HAP-1 (cell line): ENCODE measurements around the gene SPOCK1.

Source experiments
- DNase-seq, 2 experiments: peaks; one replicate each; pipeline ENCODE4 v3.0.0-alpha.2; 2016 to 2020; ENCODE audit warnings: low spot score in 2 of 2
- H3K27me3 ChIP-seq: fragments of 250-450 bp; sonication (Bioruptor Pico); 2 replicates; pipeline ENCODE4 v1.5.1; 2020; ENCODE audit warnings: low read depth, mild to moderate bottlenecking, moderate library complexity
- H3K36me3 ChIP-seq: fragments of 250-450 bp; sonication (Bioruptor Pico); replicated peaks from 2 replicates; pipeline ENCODE4 v1.5.1; 2020; ENCODE audit warnings: mild to moderate bottlenecking
- H3K4me1 ChIP-seq: fragments of 250-450 bp; sonication (Bioruptor Pico); 2 replicates; pipeline ENCODE4 v1.5.1; 2020; ENCODE audit warnings: mild to moderate bottlenecking
- H3K4me3 ChIP-seq: fragments of 250-450 bp; sonication (Bioruptor Pico); 2 replicates; pipeline ENCODE4 v1.5.1; 2020; ENCODE audit warnings: mild to moderate bottlenecking, moderate library complexity
- H3K9me3 ChIP-seq: fragments of 250-450 bp; sonication (Bioruptor Pico); 2 replicates; pipeline ENCODE4 v1.5.1; 2020; ENCODE audit warnings: mild to moderate bottlenecking, moderate library complexity
- in situ Hi-C: fragments of 300-500 bp; cut with MboI; formaldehyde crosslinking; loops from 3 replicates; pipeline ENCODE4 v1.14.3; 2020; ENCODE audit warnings: low sequenced_read_pairs, inconsistent platforms, mixed read lengths

SPOCK1 gene

DNA sequence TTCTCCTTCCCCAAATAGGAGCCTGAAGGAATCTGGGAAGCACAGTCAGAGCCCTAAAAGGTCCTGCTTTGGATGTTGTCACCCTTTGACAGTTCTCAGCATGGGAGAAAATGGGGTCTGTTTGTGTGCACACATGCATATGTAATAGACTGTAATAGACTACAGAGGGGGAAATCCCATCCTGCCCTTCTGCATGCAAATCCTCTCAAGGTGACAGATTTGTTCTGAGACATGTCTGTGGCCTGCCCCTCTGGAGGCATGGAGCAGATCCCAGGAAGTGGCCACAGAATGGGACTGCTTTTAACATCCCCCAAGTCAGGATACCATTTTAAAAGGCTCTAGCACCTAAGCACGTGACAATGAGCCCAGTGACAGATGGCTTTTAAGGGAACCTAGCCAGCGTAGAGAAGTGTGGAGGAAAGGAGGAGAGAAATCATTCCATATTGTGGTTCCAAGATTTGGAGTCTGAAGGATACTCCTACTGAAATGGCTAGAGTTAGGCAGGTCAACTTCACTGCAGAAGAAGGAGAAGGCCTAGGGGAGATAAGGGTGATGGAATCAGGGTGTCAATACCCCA lies 483.5 kb downstream of the SPOCK1 start:
- Histone ChIP-seq H3K9me3 (no peaks in the 10 kb centered on the region), H3K27me3 (peaks cover 7% of the 10 kb centered on the region), H3K36me3 (no peaks in the 10 kb centered on the region), H3K4me1 (no peaks in the 10 kb centered on the region), H3K4me3 (no peak overlapping the region)
- no peak for DNase-seq
- in situ Hi-C loops, result no loop called here

DNA sequence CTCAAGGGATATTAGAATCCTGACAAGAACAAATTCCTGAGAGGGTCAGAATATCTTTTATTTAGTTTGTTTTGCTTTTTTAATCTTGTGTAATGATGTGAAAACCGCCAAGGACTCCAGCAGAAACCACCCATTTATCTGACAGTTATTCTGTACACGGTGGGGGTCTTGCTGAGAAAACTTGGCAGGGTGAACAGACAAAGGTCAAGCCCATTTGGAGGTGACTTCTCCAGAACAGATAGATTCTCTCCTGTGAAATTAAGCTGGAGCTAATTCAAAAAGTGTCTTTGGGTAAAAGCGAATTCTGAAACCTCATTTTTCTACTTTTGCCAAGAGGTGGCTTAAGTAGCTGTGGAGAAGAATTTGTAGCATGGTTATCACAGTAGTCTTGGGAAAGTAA lies 484.4 kb downstream of the SPOCK1 start:
- H3K9me3 ChIP-seq, result no peaks in the 10 kb centered on the region
- in situ Hi-C loops, result no loop called here
- no peaks in the 10 kb centered on the region for H3K36me3 ChIP-seq
- H3K4me1 ChIP-seq, result no peaks in the 10 kb centered on the region
- H3K27me3 ChIP-seq, result peaks cover 2% of the 10 kb centered on the region; the same call in 1 of the 2 replicates
- no peak for DNase-seq
- no peak overlapping the region for H3K4me3 ChIP-seq

DNA sequence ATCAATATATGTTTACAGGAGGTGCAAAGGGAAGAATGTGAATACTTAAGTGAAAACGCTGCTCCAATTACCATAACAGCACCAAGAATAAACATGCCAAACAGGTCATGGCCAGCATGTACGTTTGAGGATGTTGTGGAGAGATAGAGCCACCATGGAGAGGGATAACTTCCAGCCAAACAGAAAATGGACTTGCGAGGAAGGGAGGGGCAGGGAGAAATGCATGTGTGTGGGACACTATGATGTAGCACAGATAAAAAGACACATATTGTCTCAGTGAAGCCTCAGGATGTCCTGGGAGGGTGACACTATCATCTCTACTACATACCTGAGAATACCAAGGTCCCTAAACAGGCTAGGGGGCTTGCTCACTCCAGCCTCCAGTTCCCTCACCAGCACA lies 488.9 kb downstream of the SPOCK1 start:
- no peaks in the 10 kb centered on the region for H3K4me1 ChIP-seq
- no peaks in the 10 kb centered on the region for H3K27me3 ChIP-seq
- in situ Hi-C loops, result no loop called here
- no peak overlapping the region for H3K4me3 ChIP-seq
- no peak for DNase-seq
- H3K9me3 ChIP-seq, result no peaks in the 10 kb centered on the region
- no peaks in the 10 kb centered on the region for H3K36me3 ChIP-seq

DNA sequence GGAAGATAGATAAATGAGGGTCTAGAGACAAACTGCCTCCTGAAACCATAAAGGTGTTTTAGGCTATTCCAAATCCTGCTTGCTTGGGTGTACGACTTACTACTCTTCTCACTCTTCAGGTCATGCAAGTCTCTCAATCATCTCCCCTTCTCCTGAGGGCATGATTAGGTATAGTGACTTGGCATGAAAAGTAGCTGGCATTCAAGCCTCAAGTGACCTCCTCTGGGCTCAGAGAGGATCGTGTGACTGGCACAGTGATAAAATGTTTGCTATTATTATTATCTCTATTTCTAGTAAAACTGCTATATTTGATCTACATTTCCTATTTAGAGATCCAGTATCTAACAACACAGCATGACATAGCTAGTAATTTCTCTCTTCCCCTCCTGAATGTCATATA lies 494.8 kb downstream of the SPOCK1 start:
- Histone ChIP-seq H3K27me3 (no peaks in the 10 kb centered on the region), H3K9me3 (no peaks in the 10 kb centered on the region), H3K36me3 (no peaks in the 10 kb centered on the region), H3K4me1 (no peaks in the 10 kb centered on the region), H3K4me3 (no peak overlapping the region)
- no peak for DNase-seq
- in situ Hi-C loops, result no loop called here

DNA sequence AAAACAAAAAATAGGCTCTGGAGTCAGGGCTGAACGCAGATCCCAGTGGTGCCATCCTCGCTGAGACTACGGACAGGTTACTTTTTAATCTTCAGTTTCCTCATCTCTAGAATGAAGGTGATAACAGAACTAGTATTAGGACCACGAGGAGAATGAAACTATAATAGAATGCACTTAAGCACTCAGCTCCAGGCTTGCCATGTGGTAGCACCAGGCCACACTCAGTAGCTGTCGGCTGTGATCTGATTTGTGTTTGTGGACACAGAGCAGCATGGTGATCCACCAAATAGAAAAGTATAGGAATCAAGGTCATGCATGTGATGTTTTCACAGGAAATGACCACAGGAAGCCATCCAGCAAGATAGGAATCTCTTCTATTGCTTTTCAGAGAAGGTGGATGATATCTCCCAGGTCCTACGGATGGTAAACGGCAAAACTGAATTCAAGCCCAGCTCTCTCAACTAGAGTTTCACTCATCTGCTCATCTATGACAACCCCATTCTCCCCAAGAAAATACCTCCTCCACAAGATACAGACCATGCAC lies 498.0 kb downstream of the SPOCK1 start:
- in situ Hi-C loops, result no loop called here
- no peak for DNase-seq

DNA sequence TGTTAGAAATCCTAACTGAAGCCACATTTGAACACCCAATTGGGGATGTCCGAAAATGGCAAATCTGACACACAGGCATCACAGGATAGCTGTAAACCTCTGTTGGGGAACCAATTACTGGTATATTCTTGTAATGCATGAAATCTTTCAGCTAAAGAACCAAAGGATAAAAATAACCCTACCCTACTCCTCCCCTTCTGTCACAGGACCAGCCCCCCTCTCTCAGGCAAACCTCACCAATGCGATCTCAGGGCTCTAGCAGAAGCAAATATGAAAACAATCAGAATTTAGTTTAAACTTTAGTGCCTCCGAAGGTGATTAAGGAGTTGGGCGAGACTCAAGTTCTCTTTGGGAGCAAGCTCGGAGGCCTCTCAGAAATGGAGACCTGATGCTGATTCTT lies 499.3 kb downstream of the SPOCK1 start:
- H3K4me1 ChIP-seq, result no peaks in the 10 kb centered on the region
- H3K36me3 ChIP-seq, result no peaks in the 10 kb centered on the region
- in situ Hi-C loops, result no loop called here
- H3K4me3 ChIP-seq, result no peak overlapping the region
- DNase-seq, result no peak
- no peaks in the 10 kb centered on the region for H3K27me3 ChIP-seq
- H3K9me3 ChIP-seq, result no peaks in the 10 kb centered on the region

More for the DNA sequence above, 498.0 kb downstream of the SPOCK1 start:
- Histone ChIP-seq H3K36me3 (no peaks in the 10 kb centered on the region), H3K9me3 (no peaks in the 10 kb centered on the region), H3K4me3 (no peak overlapping the region), H3K27me3 (no peaks in the 10 kb centered on the region), H3K4me1 (no peaks in the 10 kb centered on the region)

DNA sequence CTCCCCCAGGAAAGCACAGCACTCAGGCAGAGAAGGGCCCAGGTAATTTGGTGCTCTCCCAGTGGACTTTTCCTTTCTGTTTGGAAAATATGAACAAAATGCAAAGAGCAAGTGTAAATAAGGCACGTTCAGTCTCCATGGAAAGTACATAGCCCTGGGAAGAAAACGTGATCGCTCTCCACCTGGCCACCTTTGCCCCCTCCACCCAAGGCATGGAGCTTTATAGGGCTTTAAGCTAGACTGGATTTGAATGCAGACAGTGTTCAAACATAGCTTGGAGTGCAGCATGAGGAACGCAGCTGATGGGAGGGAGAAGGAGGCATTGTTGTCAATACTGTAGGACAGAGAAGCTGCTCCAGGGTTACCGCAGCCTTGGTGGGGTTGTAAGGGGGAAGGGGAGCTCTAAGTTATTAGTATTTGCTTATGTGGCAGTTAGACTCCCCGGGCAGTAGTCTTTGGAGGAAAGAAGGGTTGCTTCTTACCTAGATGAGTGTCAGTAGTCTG lies 500.2 kb downstream of the SPOCK1 start:
- no peaks in the 10 kb centered on the region for H3K9me3 ChIP-seq
- in situ Hi-C loops, result no loop called here
- no peak for DNase-seq

DNA sequence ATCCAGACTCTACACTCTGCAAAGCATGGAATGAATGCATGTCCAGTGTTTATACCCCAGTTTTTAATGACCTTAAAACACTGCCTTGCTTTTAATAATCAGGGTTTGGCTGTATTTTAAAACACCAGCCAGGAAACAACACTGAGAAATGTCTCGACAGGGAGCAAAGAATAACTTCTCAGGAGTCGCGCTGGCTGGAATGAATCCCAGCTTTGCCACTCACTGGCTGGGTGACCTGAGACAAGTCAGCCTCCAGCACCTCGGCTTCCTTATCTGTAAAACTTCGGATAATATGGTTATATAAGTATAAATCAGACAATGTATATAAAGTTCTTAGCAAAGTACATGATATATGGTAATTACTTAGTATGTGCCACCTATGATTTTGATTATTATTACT lies 505.0 kb downstream of the SPOCK1 start:
- H3K4me1 ChIP-seq, result no peaks in the 10 kb centered on the region
- H3K4me3 ChIP-seq, result no peak overlapping the region
- H3K36me3 ChIP-seq, result no peaks in the 10 kb centered on the region
- no peaks in the 10 kb centered on the region for H3K27me3 ChIP-seq
- no peak for DNase-seq
- H3K9me3 ChIP-seq, result no peaks in the 10 kb centered on the region
- in situ Hi-C loops, result no loop called here

More for the DNA sequence above, 500.2 kb downstream of the SPOCK1 start:
- Histone ChIP-seq H3K4me1 (no peaks in the 10 kb centered on the region), H3K4me3 (no peak overlapping the region), H3K36me3 (no peaks in the 10 kb centered on the region), H3K27me3 (no peaks in the 10 kb centered on the region)

DNA sequence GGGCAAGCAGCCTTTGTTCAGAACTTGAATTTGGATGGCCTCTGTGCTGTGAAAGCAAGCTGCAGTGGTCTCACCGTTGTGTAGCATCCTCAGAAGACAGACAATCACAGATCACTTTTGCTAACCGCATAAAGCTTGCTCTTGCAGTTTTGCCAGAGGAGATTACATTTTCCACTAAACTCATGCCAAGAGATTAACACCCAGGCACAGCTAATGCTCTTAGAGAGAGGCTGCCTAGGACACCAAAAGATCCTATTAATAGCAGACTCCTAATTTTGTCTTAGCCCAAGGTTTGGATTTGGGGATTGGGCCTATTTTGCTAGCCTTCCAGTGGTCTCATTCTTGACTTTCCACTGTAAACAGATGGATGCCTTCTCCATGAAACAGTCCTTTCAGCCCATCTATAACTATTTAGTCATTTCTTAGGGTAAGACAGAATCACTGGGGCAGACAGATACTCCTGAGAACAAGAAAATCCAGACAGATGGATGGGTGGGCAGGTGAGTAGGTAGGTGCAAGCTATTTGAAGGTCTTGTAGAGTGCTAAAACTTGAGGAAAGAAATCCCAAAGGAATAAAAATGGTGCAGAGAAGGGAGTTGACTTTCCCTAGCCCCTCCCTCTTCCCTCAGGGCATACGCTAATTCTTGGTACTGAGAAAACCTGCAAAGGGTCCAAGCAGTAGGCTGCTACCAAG lies 506.2 kb downstream of the SPOCK1 start:
- in situ Hi-C loops, result no loop called here
- no peak for DNase-seq
- no peaks in the 10 kb centered on the region for H3K27me3 ChIP-seq
- no peaks in the 10 kb centered on the region for H3K9me3 ChIP-seq
- no peak overlapping the region for H3K4me3 ChIP-seq
- no peaks in the 10 kb centered on the region for H3K4me1 ChIP-seq
- no peaks in the 10 kb centered on the region for H3K36me3 ChIP-seq

DNA sequence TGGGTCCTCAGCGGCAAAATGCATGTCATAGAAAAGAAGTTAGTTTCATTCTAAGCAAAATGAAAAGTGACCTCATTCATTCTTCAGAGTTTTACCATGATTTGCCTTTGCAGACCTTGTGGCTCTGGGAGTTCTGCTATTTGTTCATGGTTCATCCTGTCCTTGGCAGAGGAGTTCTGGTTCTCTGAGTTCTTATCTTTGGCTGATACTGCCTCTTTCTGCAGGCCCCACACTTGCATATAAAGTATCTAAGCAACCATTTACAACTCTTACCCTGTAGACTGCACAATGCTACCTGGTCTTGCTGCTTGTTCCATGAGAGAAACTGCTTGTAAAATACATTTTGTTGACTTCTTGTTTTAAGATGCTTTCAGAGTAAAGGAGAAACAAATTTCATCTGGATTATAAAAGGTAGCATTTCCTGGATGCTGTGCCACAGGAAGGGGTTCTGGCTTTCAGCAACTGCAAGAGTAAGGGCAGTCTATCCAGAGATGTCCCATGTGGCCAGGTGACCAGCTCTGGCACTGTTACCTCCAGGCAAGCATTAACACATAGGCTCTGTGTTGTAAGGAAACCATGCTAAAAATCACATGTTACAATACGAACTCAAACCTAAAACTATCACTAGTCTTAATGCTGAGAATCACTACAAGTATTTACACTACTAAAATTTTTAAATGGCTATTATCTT lies 513.2 kb downstream of the SPOCK1 start:
- Histone ChIP-seq H3K4me3 (no peak overlapping the region), H3K36me3 (no peaks in the 10 kb centered on the region), H3K4me1 (no peaks in the 10 kb centered on the region), H3K9me3 (no peaks in the 10 kb centered on the region), H3K27me3 (peaks cover 3% of the 10 kb centered on the region; the same call in 1 of the 2 replicates)
- in situ Hi-C loops, result no loop called here
- DNase-seq, result no peak

DNA sequence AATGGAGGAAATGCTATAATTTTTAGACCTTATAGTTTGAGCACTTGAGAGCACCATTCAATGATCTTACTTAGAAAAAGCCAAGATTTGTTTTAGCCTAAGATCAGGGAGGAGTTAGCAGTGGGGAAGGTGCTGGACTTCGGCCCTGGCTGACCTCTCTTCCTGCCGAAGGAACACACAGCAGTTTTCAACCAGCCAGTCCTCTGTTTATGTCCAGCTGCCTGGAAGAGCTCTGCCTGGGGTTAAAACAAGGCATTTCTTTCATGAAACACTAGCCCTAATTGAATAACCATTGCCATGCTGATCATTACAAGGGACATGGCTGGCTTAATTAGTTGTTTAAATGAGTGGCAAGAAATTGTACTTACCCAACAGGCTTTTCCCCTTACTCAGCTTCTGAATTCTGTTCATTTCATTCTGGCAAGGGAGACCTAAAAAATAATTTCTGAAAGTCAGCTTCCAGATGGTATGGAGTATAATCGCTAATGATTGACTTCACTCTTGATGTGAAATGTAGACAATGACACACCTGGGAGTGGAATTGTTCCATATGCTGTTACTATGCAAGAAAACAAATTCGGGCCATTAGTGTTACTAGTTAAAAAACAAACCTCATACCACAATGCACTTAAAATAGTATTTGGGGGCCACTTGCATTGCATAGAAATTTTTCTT lies 514.2 kb downstream of the SPOCK1 start:
- in situ Hi-C loops, result no loop called here
- H3K4me3 ChIP-seq, result no peak overlapping the region
- no peak for DNase-seq

DNA sequence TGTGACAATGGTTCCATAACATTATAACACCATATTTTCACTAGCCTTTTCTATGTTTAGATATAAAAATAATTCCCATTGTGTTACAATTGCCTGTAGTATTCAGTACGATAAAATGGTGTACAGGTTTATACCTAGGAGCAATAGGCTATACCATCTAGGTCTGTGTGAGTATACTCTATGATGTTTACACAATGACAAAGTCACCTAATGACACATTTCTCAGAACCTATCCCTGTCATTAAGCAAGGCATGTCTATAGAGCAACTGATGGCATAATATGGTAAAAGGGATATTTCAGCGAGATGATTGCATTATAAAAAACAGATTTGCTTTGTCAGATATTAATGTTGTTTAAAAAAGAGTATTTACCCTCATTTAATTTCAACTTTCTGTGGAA lies 517.2 kb downstream of the SPOCK1 start:
- no peak overlapping the region for H3K4me3 ChIP-seq
- no peaks in the 10 kb centered on the region for H3K9me3 ChIP-seq
- H3K27me3 ChIP-seq, result no peaks in the 10 kb centered on the region
- in situ Hi-C loops, result no loop called here
- H3K36me3 ChIP-seq, result no peaks in the 10 kb centered on the region
- no peaks in the 10 kb centered on the region for H3K4me1 ChIP-seq
- no peak for DNase-seq

More for the DNA sequence above, 514.2 kb downstream of the SPOCK1 start:
- H3K27me3 ChIP-seq, result peaks cover 3% of the 10 kb centered on the region; the same call in 1 of the 2 replicates
- no peaks in the 10 kb centered on the region for H3K4me1 ChIP-seq
- H3K9me3 ChIP-seq, result no peaks in the 10 kb centered on the region
- H3K36me3 ChIP-seq, result no peaks in the 10 kb centered on the region

DNA sequence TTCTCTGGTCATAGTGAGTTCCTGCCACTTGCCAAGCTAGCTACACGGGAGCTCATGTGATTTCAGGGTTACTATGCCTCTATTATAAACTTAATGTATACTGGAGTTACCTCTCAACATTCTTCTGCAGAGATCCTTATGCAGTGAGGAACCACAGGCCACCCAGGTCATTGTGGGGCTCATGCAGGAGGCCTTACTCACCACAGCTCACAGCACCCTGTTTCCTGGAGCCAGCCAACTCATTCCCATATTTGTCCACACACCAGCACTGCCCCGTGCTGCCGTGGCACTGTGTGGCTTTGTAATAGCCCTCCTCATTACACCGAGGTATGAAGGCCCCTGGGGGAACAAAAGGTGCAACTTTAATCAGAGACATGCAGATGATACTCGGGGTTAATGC lies 520.0 kb downstream of the SPOCK1 start:
- Histone ChIP-seq H3K36me3 (no peaks in the 10 kb centered on the region), H3K27me3 (no peaks in the 10 kb centered on the region), H3K9me3 (no peaks in the 10 kb centered on the region), H3K4me3 (no peak overlapping the region), H3K4me1 (no peaks in the 10 kb centered on the region)
- in situ Hi-C loops, result no loop called here
- no peak for DNase-seq
